Testis (tissue), 3 donors: ENCODE measurements around the gene EIF4A3. TPM values are rescaled to one million over a fixed set of nuclear protein-coding genes. Genes with fewer than 3 reads are reported as not detected.

ENCODE experiments used
- DNase-seq: peaks from one replicate; pipeline ENCODE4 v3.0.0-alpha.2; 2019
- H3K27ac ChIP-seq, 2 donors: fragments of 200-600 bp; sonication (generic); one replicate each; pipeline ENCODE4 v1.5.1; 2019
- H3K27me3 ChIP-seq: fragments of 200-600 bp; sonication (generic); one replicate; pipeline ENCODE4 v1.5.1; 2019
- H3K36me3 ChIP-seq: fragments of 200-600 bp; sonication (generic); one replicate; pipeline ENCODE4 v1.5.1; 2017; ENCODE audit warnings: low read depth; ENCODE audit errors: missing control alignments
- H3K4me1 ChIP-seq: fragments of 200-600 bp; sonication (generic); one replicate; pipeline ENCODE4 v1.5.1; 2019
- H3K4me3 ChIP-seq, 2 donors: fragments of 200-600 bp; sonication (generic); one replicate each; pipeline ENCODE4 v1.5.1; 2017 to 2019
- H3K9me3 ChIP-seq: fragments of 200-600 bp; sonication (generic); one replicate; pipeline ENCODE4 v1.5.1; 2017
- POLR2A ChIP-seq: fragments of 450-650 bp; IDR thresholded peaks from one replicate; pipeline ENCODE4 v1.6.1; 2017; ENCODE audit warnings: antibody characterized with exemption, mild to moderate bottlenecking, moderate library complexity
- WGBS, 2 donors: methylation state at CpG; one replicate each; pipeline ENCODE4 v1.1.5; 2018; 5-methylcytosine and 5-hydroxymethylcytosine counted together
- intact Hi-C: fragments of 100-400 bp; cut with DNase I; formaldehyde crosslinking; loops from one replicate; pipeline ENCODE4 v1.15.1; 2023; ENCODE audit warnings: low total_unique reads
- polyA plus RNA-seq: library from polyadenylated mRNA; stranded (reverse); fragments of 350-450 nt; fragmentation: Illumina TruSeq; extraction: RNeasy Lipid Tissue Mini Kit (QIAGEN cat#74804); gene quantifications from one replicate; pipeline ENCODE4 v1.2.3, GENCODE V29; 2014; ENCODE audit warnings: low read depth, low replicate concordance; ENCODE audit not compliant: insufficient read depth
- total RNA-seq, 2 donors: library from RNA; depleted of rRNA; stranded (reverse); fragments of >200 nt; gene quantifications; one replicate each; pipeline ENCODE4 v1.2.3, GENCODE V29; 2016
- TF ChIP-seq, protein P1 (sequence below), 3 experiments: fragments of 450-650 bp in 2 of 3; fragments of 200-600 bp in 1 of 3; sonication (generic) in 1 of 3; IDR thresholded peaks; one replicate each; pipeline ENCODE4 v1.5.1; 2016 to 2019; ENCODE audit warnings: antibody characterized with exemption in 3 of 3, mild to moderate bottlenecking in 2 of 3, moderate library complexity in 1 of 3

Gene EIF4A3
- total and polyA plus RNA-seq, 3 donors from 2014 or later: 67.1 to 99.3 (median 85.6) TPM

DNA sequence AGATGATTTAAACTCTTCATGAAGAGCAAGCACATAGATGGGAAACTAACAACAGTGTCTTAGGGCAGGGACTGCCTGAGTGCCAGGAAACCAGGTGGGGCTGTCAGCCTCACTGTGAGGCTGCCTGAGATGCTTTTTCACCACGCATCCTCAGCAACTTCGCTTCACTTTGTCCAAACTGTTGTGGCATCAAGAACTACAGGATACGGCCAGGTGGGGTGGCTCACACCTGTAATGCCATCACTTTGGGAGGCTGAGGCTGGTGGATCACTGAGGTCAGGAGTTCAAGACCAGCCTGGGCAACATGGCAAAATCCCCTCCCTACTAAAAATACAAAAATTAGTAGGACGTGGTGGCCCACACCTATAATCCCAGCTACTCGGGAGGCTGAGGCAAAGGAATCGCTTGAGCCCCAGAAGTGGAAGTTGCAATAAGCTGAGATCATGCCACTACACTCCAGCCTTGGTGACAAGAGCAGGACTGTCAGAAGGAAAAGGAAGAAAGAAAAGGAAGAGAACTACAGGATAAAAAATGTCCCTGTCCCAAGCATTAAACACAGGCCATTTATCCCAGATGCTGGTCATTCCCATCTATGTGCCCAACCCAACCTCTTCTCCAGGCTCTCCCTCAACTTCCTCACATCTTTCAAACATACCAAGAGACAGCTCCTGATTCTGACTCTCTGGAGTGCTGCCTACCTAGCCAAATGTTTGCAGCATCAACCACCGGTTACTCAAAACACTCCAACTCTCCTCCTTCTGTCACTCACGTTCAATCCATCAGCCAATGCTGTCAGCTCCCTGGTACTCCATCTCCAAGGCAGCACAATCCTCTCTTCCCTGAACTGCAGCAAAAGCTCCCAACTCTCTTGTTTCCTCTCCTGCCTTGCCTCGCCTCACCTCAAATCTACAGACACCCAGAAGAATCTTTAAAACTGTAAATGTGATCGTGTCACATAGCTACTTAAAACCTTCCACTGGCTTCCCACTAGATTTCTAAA is 1.6 kb downstream of the EIF4A3 start:
- Histone ChIP-seq H3K27me3 (no peaks in the 10 kb centered on the region), H3K9me3 (no peaks in the 10 kb centered on the region), H3K27ac (peak overlapping the region; percentile 88 to 95), H3K4me1 (peaks cover 16% of the 10 kb centered on the region), H3K4me3 (peak overlapping the region; percentile 91 to 99), H3K36me3 (no peaks in the 10 kb centered on the region)
- 47 to 55% methylated on average over 10 of the region's 10 CpGs for WGBS, 2 donors
- intact Hi-C loops: no loop called here
- peak; percentile 11 for DNase-seq
- TF ChIP-seq, protein P1, sequence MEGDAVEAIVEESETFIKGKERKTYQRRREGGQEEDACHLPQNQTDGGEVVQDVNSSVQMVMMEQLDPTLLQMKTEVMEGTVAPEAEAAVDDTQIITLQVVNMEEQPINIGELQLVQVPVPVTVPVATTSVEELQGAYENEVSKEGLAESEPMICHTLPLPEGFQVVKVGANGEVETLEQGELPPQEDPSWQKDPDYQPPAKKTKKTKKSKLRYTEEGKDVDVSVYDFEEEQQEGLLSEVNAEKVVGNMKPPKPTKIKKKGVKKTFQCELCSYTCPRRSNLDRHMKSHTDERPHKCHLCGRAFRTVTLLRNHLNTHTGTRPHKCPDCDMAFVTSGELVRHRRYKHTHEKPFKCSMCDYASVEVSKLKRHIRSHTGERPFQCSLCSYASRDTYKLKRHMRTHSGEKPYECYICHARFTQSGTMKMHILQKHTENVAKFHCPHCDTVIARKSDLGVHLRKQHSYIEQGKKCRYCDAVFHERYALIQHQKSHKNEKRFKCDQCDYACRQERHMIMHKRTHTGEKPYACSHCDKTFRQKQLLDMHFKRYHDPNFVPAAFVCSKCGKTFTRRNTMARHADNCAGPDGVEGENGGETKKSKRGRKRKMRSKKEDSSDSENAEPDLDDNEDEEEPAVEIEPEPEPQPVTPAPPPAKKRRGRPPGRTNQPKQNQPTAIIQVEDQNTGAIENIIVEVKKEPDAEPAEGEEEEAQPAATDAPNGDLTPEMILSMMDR (IDR thresholded peaks at IDR 0.05): no peak
- no peak for TF ChIP-seq POLR2A

DNA sequence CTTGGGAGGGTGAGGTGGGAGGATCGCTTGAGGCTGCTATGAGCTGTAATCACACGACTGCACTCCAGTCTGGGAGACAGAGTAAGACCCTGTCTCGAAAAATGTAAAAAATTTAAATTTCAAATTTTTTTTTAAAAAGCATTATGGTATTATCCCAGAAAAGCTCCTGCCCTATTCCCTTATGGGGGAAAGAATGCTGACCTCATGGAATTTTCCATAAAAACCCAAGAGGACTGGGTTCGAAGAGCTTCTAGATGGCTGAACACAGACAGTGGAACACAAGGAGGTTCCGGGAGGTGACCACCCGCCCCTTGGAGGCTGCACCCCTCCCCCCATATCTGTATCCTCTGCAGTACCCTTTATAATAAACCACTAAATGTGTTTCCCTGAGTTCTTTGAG is 4.0 kb downstream of the EIF4A3 start:
- intact Hi-C loops: no loop called here
- no peaks in the 10 kb centered on the region for H3K9me3 ChIP-seq
- WGBS, 2 donors: 86 to 91% methylated on average over 6 of the region's 6 CpGs
- peaks cover 2% of the 10 kb centered on the region for H3K36me3 ChIP-seq
- H3K27me3 ChIP-seq: no peaks in the 10 kb centered on the region
- TF ChIP-seq, protein P1 (IDR thresholded peaks at IDR 0.05): no peak
- TF ChIP-seq POLR2A: no peak
- no peak for DNase-seq
- no peak overlapping the region for H3K27ac ChIP-seq
- H3K4me3 ChIP-seq: no peak overlapping the region
- H3K4me1 ChIP-seq: peaks cover 13% of the 10 kb centered on the region

DNA sequence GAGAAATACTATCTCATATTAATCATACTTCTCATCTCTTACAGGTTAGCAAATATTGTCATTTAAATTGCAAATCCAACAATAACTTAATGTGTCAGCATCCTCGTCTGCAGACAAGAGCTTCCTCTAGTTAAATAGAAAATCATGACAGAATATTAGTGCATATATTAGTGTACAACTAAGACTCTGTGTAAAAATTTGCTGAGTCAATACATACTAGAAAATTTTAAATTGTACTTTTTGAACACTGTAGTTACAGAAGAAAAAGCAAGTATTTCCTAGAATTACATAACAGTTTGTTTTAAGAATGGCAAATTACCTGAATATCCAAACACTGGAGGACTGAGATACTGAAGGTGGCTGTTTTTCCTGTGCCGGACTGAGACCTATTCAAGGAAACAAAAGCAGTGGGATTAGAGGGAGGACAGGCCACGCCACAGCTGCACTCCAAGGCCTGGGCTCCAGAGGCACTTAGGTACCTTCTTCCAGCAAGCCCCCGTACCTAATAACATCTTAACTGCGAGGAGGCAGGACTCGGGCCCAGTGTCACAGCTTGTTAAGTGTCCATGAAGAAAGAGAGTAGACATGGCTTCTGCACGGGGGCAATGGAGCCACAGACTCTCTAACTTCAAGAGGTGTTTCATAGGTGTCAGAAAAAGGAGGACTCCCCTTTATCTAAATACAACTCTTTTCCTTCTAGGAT is 5.3 kb downstream of the EIF4A3 start:
- no peak for DNase-seq
- H3K9me3 ChIP-seq: no peaks in the 10 kb centered on the region
- H3K36me3 ChIP-seq: peaks cover 3% of the 10 kb centered on the region
- TF ChIP-seq, protein P1 (IDR thresholded peaks at IDR 0.05): no peak
- no peak for TF ChIP-seq POLR2A
- H3K27me3 ChIP-seq: no peaks in the 10 kb centered on the region
- intact Hi-C loops: no loop called here
- 94 to 95% methylated on average over 6 to 7 of the region's 7 CpGs for WGBS, 2 donors
- H3K4me3 ChIP-seq: no peak overlapping the region
- peaks cover 12% of the 10 kb centered on the region for H3K4me1 ChIP-seq
- H3K27ac ChIP-seq: no peak overlapping the region

DNA sequence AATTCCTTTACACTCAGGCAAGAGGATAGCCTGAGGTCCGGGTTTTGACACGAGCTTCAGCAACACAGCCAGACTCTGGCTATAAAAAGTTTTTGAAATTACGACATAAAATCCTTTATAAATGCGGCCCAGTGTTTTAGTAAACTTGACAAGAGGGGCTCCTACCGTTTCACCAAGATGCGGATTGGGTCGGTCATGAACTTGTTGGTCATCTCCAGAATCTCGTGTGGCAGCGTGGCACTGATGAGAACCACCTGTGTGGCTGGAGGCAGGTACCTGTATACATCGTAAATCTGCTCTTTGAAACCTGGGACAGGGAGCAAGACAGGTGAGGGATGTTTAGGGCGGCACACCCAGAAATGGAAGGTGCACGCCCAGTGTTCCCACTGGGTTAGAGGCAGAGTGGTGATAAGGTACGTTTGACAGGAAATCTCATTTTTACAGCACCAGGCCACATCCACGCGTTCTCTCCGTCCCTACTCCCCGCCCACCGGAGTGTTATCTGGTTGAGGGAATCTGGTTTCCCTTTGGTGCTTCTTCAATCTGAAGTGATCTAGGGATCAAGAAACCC is 8.0 kb downstream of the EIF4A3 start:
- Histone ChIP-seq H3K27me3 (no peaks in the 10 kb centered on the region), H3K4me3 (no peak overlapping the region), H3K9me3 (no peaks in the 10 kb centered on the region), H3K4me1 (no peaks in the 10 kb centered on the region), H3K27ac (no peak overlapping the region), H3K36me3 (peaks cover 3% of the 10 kb centered on the region)
- no peak for DNase-seq
- 90 to 95% methylated on average over 18 of the region's 18 CpGs for WGBS, 2 donors
- intact Hi-C loops: no loop called here
- TF ChIP-seq POLR2A: no peak
- TF ChIP-seq, protein P1 (IDR thresholded peaks at IDR 0.05): no peak
